GM20000 (cell line): ENCODE results near the gene TTC31.

Experiments used
- DNase-seq: peaks from one replicate; pipeline ENCODE4 v3.0.0; 2012; ENCODE audit warnings: low spot score
- TF ChIP-seq, protein P1 (sequence below): IDR thresholded peaks from 2 replicates; pipeline ENCODE4 v1.5.1; 2012; ENCODE audit warnings: mild to moderate bottlenecking, control low read depth; ENCODE audit errors: extremely low read depth, missing control alignments

TTC31 gene

DNA sequence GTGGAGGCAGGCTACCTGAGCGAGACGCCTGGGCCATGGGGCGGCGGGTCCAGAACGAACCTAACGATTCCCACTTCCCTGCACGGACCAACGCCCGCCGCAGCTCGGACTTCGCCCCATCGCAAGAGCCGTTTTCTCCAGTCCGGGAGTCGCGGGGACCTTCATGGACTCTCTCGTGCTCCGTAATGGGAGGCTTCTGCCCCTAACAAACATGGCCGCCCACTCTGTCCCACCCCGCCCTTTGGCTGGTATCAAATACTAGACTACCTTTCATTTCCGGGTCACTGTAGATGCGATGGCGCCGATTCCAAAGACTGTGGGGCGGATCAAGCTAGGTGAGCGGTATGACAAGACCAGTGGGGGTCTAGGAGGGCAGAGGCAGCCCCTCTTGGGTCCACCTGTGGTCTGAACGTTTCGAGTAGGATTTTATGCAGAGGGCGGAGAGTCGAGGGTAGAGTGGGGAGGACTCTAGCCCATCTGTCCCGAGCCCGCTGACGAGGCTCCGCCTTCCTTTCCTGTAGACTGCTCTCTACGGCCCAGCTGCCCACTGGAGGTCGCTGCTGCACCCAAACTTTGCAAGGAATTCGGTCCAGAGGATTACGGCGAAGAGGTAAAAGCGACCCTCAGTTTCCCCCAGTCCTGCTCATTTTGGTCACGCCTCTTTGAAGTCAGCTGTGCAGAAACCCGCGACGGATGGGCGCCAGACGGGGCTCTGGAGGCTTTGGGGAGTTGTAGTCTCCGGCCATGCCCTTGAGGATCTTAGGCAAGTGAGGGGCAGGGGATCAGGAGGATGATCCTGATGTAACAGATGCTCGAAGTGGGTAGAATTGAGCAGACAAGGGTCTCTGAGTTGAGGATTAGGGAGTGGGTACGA is at the start of gene TTC31, which contains the start of gene CCDC142:
Gene TTC31 (plus strand): TSS at position 281 of the 874 bp plus-strand sequence. CDS start 15 bp downstream, at position 296.
Gene CCDC142 (minus strand): TSS at position 198 of the 874 bp plus-strand sequence. CDS start 161 bp downstream, at position 37.
- TF ChIP-seq, protein P1, sequence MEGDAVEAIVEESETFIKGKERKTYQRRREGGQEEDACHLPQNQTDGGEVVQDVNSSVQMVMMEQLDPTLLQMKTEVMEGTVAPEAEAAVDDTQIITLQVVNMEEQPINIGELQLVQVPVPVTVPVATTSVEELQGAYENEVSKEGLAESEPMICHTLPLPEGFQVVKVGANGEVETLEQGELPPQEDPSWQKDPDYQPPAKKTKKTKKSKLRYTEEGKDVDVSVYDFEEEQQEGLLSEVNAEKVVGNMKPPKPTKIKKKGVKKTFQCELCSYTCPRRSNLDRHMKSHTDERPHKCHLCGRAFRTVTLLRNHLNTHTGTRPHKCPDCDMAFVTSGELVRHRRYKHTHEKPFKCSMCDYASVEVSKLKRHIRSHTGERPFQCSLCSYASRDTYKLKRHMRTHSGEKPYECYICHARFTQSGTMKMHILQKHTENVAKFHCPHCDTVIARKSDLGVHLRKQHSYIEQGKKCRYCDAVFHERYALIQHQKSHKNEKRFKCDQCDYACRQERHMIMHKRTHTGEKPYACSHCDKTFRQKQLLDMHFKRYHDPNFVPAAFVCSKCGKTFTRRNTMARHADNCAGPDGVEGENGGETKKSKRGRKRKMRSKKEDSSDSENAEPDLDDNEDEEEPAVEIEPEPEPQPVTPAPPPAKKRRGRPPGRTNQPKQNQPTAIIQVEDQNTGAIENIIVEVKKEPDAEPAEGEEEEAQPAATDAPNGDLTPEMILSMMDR: peak; percentile 86
- peak; percentile 93 for DNase-seq

GRCh38 chr2:74436111-74436805 is 46.6 kb upstream of the TTC31 start:
- no peak for DNase-seq
- TF ChIP-seq, protein P1: no peak

DNA sequence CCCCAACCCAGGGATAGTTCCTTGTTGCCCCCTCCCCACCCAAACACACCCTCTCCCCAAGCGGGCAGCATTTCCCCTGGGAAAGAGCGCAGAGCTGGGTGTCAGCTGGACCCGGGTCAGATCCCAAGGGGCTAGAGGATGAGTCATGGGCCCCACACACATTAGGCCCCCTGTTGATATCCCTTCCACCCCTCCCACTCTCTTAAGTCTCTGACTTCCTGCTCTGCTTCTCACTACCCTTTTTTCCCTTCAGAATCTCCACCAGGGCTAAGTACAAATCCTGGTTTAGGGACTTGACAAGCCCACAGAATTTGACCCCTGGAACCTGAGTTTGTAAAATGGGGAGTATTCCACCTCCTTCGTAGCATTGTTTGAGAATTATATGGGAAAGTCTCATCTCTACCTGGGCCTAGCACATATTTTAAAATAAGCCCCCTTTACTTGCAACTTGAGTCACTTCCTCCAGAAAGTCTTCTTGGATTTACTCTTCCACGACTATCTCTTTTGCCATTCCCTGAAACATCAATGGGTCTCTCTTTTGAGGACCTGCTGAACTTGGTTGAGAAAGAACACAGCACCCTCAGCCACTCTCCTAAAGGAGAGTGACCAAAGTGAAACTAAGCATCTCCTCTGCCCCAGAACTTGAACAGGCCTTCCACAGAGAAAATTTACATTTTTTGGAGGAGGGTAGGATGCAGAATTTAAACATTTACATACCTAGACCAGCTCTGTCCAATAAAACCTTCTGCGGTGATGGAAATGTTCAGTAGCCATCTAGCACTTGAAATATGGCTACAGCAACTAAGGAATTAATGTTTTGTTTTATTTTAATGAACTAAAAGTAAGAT is 45.8 kb upstream of the TTC31 start:
- DNase-seq: no peak
- TF ChIP-seq, protein P1: no peak

DNA sequence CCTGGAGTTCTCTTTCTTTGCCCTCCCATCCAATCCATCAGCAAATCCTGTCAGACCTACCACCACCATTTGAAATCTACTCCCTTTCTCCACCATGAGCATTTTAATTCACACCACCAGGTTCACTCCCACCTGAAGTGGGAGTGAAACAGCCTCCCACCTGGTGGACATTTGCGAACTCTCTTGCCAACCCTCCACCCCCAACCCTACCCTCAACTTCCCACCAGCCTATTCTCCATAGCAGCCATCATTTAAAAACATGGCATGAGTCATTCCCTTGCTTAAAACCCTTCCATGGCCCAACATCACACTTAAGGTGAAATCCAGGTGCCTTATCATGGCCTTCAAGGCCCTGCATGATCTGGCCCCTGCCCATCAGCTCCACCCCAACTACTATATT is 44.6 kb upstream of the TTC31 start:
- TF ChIP-seq, protein P1: no peak
- DNase-seq: no peak

- no peak for DNase-seq
- TF ChIP-seq, protein P1: no peak
Observed at GRCh38 chr2:74439373-74439772, 43.5 kb upstream of the TTC31 start.

DNA sequence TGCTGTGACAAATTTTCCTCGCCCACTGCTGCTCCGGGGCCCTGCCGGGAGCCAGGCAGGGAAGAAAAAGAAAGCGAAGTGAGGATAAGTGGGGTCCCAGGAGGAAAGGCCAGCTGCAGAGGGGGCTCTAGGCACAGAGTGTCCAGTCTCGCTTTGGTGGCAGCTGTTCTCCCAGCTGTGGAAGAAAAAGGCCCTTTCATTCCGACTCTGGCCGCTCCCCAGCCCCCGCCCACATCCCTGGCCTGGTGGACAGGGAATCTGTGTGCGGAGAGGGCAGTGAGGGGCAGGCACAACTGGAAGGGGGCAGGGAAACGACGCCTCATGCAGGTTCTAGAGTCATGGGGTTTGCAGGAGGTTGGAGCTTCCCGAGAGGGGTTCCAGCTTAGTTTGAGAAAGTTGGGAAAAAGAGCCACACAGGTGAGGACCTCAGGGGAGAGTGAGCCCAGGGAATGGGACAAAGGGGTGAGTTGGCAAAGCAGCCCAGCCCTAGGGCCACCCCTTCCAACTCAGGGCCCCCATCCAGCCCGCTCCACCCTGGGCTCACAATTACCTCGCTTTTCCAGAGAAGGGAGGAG is 43.0 kb upstream of the TTC31 start:
- DNase-seq: no peak

More for the DNA sequence above, 43.0 kb upstream of the TTC31 start:
- TF ChIP-seq, protein P1: no peak
